ENCODE results near the gene VGLL1. TPM values are rescaled to one million over a fixed set of nuclear protein-coding genes. Genes with fewer than 3 reads are reported as not detected.

VGLL1 gene
- total RNA-seq, 1 donor from 2014 or later: not detected

DNA sequence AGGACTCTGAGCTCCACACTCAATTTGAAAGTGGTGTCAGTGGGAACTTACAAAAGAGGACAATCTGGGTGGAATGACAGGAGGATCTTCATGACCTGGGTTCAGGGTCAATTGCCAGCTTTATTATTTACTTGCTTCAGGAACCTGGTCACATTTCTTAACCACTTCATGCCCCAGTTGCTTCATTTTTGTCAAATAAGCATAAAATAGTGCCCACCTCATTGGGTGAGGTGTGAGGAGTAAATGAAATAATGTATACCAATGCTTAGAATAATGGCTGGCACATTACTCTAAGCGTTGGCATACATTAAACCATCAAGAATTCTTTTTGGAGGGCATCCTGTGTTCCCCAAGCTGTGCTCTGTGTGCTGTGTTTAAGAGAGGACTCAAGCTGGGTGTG lies 19.4 kb downstream of the VGLL1 start:
- no peak for DNase-seq (ENCODE audit: low read depth, low spot score)

DNA sequence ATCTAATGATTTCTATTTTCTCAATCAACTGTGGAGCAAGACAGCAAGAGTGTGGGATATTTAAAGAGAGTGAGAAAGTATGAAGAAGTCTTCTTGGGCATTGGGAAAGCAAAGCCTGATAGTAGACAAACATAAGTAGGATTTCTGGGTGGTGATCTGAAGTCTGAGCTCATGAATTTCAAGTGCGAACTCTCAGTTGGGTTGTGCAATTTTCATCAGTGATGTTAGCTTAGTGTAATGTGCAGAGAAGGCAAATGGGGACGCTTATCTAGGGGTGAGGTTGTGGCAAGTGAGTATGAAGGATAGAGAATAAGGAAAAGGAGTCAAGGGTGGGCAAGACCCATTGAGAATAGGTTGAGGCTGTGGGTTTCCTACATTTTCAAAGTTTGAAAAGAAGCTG lies 23.7 kb downstream of the VGLL1 start:
- DNase-seq (ENCODE audit: low read depth, low spot score): no peak

- DNase-seq (ENCODE audit: low read depth, low spot score): no peak
Measured at GRCh38 chrX:136572030-136572429, 40.0 kb downstream of the VGLL1 start.

DNA sequence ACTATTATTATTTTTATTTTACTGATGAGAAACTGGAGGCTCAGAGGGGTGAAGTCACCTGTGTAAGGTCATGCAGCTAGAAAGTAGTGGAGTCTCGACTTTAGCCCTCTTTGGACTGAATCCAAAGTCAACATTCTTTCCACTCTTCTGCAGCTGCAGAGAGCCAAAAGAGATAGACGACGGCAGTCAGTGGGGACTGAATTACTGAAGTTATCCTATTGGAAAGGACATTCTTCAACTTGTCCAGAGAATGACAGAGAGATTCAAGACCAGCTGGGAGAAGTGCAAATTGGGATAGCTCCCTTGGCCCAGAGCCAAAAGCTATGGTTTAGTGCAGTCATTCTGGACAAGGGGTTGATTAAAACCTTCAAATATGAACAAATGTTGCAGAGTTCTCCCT lies 42.5 kb downstream of the VGLL1 start:
- no peak for DNase-seq (ENCODE audit: low read depth, low spot score)

DNA sequence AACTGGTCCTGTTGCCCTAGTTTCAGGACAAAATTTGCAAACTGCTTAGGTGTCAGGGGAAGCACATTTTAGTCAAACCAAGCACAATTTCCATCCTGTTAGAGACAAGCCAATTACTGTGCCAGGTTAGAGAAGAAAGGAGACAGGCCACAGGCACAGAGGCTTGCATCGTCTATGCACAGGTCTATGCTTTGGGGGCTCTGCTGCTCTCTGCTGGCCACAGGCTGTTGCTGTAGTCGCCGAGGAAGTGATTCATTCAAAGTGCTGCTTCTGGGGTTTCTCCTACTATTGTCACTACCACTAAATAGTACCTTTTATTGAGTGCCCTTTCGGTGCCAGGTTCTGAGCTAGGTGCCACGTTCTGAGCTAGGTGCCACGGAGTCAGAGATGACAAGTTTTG lies 45.5 kb downstream of the VGLL1 start:
- DNase-seq (ENCODE audit: low read depth, low spot score): no peak

GRCh38 chrX:136580316-136580715 lies 48.3 kb downstream of the VGLL1 start:
- DNase-seq (ENCODE audit: low read depth, low spot score): no peak

GRCh38 chrX:136582624-136583023 lies 50.6 kb downstream of the VGLL1 start:
- no peak for DNase-seq (ENCODE audit: low read depth, low spot score)

DNA sequence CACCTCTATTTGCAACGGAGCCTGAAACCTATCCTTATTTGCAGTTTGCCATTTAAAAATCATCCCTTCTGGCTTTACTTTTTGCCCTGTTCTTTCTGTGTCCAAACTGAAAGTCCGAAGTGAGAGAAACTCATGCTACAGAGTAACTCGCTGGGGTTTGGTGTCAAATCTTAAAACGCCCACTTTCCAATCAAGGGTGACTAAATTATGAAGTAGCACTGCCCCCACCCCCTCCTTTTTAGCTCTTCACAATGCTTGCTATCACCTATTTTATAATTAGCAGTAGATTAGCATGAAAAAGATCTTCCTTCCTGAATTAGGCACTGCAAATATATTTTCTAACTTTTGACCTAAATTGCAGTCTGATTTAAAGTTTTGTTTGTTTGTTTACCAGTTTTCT lies 52.5 kb downstream of the VGLL1 start:
- no peak for DNase-seq (ENCODE audit: low read depth, low spot score)

DNA sequence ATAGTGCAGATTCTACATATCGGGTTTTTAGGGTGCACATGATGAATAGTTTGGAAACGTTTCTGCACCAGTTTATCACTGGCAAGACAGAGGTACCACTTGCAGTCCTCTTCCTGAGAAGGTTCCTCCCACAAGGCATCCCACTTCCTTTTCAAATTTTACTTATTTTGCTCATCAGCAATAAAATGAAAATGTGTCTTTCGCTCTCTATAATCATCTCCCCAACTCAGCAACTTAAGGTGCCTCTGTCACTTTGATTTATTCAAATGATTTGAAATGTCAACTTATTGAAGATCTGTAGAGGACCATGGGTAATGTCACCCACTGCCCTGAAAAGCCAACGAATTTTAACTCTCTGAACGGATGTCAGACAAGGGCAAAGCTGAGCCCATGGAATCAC lies 53.2 kb downstream of the VGLL1 start:
- no peak for DNase-seq (ENCODE audit: low read depth, low spot score)

DNA sequence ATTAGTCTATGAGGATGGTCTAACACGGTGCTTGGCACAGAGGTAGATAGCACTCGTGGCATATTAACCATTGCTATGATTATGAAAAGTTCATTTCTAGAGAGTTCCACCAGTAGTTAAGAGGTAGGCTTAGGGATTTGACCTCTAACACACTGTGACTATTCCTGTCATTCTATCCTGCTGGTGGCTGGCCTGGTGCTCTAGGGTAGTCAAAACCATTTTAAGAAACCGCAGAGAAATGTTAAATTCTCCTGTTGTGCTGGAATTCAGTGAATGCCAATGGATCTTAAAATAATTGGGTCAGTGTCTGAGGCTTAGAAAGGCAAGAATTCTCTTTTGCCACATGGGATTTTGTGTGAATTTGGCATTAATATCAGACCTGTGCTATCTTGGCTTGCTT lies 53.9 kb downstream of the VGLL1 start:
- no peak for DNase-seq (ENCODE audit: low read depth, low spot score)

GRCh38 chrX:136586386-136586785 lies 54.4 kb downstream of the VGLL1 start:
- no peak for DNase-seq (ENCODE audit: low read depth, low spot score)

DNA sequence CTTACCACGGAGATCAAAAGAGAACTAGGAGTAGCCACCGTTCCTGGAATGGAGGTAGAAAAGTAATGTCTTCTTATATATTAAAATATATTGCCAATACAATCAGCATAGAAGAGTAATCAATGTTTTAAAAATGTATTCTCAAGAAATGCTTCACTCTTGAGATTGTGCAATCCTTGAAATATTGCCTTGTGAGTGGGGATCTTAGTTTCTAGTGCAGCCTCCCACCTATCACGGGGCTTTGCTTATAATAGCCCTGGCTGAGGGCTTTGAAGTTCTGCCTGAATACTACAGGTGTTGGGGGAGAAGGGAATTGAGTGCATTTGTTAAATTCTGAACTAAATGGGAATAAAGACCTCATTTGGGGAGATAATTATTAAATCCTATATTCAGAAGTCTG lies 55.5 kb downstream of the VGLL1 start:
- DNase-seq (ENCODE audit: low read depth, low spot score): no peak

DNA sequence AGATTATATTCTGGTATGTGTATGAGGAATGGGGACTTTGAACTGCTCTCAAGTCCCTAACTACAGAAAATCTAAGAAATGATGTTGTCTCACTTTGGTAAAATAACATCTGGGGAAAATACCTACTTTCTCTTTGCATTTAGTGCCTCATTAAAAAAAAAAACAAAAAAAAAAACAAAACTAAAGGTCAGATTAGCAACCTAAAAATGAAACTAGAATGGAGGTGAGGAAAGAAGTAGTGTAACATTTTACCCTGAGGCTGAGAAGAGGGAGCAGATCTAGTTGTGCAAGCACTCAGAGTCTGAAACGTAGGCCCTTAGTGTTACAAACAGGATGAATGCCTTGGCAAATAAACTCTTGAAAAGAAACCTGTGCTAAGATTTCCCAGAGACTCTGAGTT lies 56.0 kb downstream of the VGLL1 start:
- DNase-seq (ENCODE audit: low read depth, low spot score): no peak

DNA sequence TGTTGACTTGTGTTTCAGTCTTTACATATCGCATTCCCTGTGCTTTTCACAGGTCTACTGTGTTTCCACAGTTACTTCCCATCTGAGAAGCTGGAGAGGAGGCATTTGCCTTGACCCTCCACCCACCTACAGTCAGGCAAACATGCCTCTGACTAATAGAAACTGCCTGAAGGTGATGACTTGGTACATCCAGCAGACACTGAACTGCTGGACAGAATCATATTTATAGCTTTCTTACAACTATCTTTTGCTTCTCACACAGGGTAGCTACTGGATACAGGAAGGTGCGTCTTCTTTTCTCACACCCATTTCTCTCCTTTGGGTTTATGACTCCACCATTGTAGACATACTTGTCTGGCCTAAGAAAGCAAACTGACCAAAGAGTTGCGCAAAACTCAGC lies 58.0 kb downstream of the VGLL1 start:
- no peak for DNase-seq (ENCODE audit: low read depth, low spot score)

GRCh38 chrX:136597356-136597755 lies 65.3 kb downstream of the VGLL1 start:
- DNase-seq (ENCODE audit: low read depth, low spot score): no peak

DNA sequence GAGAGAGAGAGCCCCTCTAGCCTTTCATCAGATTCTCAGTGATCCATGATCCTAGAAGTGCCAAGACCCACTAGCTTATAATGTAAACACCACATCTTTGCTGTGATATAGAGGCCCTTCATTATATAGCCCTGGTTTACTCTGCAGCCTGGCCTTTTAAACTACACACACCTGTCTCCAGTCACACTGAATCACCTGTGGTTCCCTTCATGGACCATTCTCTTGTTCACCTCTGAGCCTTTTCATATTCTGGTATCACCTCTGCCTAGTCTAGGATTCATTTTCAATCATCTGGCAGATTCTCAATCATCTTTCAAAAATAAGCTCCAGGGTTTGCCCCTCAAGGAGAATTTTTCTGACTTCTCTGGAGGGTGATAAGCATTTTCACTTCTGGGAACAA lies 65.9 kb downstream of the VGLL1 start:
- no peak for DNase-seq (ENCODE audit: low read depth, low spot score)

DNA sequence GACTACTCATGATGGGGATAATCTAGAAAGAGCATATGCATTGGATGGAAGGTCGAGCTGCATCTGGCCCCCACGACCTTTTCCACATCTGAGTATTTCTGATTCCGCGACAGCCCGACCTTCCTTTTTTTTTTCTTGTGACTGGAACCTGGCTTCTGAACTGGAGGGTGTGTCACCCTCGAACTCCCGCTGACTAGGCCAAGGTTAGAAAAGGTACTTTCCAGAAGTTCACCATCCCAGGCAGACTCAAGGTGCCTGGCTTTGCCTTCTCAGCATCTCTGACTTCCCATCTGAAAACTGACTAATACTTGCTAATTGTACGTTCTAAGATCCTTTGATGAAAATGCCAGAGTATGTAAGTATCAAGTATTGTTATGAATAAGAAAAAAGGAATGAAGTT lies 66.6 kb downstream of the VGLL1 start:
- DNase-seq (ENCODE audit: low read depth, low spot score): no peak

DNA sequence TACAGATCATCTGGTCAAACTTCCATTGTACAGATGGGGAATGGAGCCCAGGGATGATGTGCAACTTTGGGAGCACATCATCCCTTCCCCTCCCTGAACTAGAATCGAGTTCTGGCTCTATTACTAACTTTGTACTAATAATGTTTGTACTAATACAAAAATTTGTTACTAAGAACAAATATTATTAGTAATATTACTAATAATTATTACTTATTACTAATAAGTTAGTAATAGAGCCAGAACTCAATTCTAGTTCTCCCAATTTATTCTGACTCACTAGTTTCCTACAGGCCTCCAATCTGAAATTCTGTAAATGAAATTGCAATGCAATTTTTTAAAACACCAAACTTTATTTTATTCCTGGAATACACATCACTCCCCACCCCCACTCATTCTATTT lies 68.0 kb downstream of the VGLL1 start:
- DNase-seq (ENCODE audit: low read depth, low spot score): no peak

Other genes with a start within 250 kb of the VGLL1 start
- not detected in 2 replicates for gene ADGRG4, start 231.3 kb upstream of the VGLL1 start, total RNA-seq
- gene BRS3, start 44.3 kb upstream of the VGLL1 start, total RNA-seq: not detected in 2 replicates
- gene HTATSF1, start 34.6 kb upstream of the VGLL1 start, total RNA-seq: 31.7 and 40.8 TPM in 2 replicates
- not detected in 2 replicates for gene CD40LG, start 115.9 kb downstream of the VGLL1 start, total RNA-seq
- 4.6 and 8.2 TPM in 2 replicates for gene ARHGEF6, start 248.7 kb downstream of the VGLL1 start, total RNA-seq

Data from pulmonary artery endothelial cell (primary cell).